IMR-90 (cell line): ENCODE measurements around the gene PTGES2. TPM values are rescaled to one million over a fixed set of nuclear protein-coding genes. Genes with fewer than 3 reads are reported as not detected.

ENCODE experiments used
- ATAC-seq: fragments of 200-7000 bp; cut with Tn5 transposase; 2 replicates; pipeline ENCODE4 v1.9.1; 2020; ENCODE audit warnings: low read depth, mild to moderate bottlenecking, moderate library complexity
- BruUV-seq: library from RNA; stranded (reverse); fragments of 400-500 nt; replicated peaks from 2 replicates; lab custom pipeline; 2021; lab: Mats Ljungman, UMichigan
- CTCF ChIA-PET: fragments of 300-600 bp; formaldehyde crosslinking; extraction: SDS; loops from one replicate; lab custom pipeline; 2021; ENCODE audit warnings: antibody characterized with exemption; lab: Yijun Ruan, JAX
- POLR2A ChIA-PET: fragments of 300-600 bp; sonication (Branson Sonifier 250); formaldehyde crosslinking; loops from one replicate; lab custom pipeline; 2022; ENCODE audit warnings: antibody characterized with exemption; ENCODE audit not compliant: unreplicated experiment; lab: Charles Lee
- DNase-seq: peaks from one replicate; pipeline ENCODE4 v3.0.0; 2013
- H2AFZ ChIP-seq: replicated peaks from 2 replicates; pipeline ENCODE3; 2013; ENCODE audit warnings: low read length, mild to moderate bottlenecking; ENCODE audit not compliant: poor library complexity
- H2AK5ac ChIP-seq: 2 replicates; pipeline ENCODE4 v1.6.1; 2013; ENCODE audit warnings: low read depth, low read length, inconsistent platforms
- H2AK9ac ChIP-seq: replicated peaks from 2 replicates; pipeline ENCODE3; 2013; ENCODE audit warnings: mild to moderate bottlenecking, low read depth, low read length, moderate library complexity; ENCODE audit not compliant: poor library complexity
- H2BK120ac ChIP-seq: 2 replicates; pipeline ENCODE4 v1.6.1; 2013; ENCODE audit warnings: low read depth, low read length, inconsistent platforms
- H2BK15ac ChIP-seq: 3 replicates; pipeline ENCODE4 v1.6.1; 2013; ENCODE audit warnings: low read depth, low read length, inconsistent platforms
- H2BK20ac ChIP-seq: 2 replicates; pipeline ENCODE4 v1.6.1; 2013; ENCODE audit warnings: low read depth, mild to moderate bottlenecking, inconsistent platforms, low read length, moderate library complexity
- H2BK5ac ChIP-seq: 2 replicates; pipeline ENCODE4 v1.6.1; 2013; ENCODE audit warnings: mild to moderate bottlenecking, low read depth, low read length, inconsistent platforms; ENCODE audit not compliant: poor library complexity, severe bottlenecking
- H3K14ac ChIP-seq: replicated peaks from 2 replicates; pipeline ENCODE4 v1.6.1; 2013; ENCODE audit warnings: low read depth, low read length, inconsistent platforms
- H3K18ac ChIP-seq: 2 replicates; pipeline ENCODE4 v1.6.1; 2013; ENCODE audit warnings: low read depth, low read length, control low read depth
- H3K23ac ChIP-seq: 2 replicates; pipeline ENCODE4 v1.6.1; 2013; ENCODE audit warnings: low read depth, low read length, inconsistent platforms
- H3K27ac ChIP-seq: 2 replicates; pipeline ENCODE4 v1.5.1; 2013; ENCODE audit warnings: mild to moderate bottlenecking, control low read depth, low read length; ENCODE audit not compliant: insufficient read depth
- H3K27me3 ChIP-seq: 2 replicates; pipeline ENCODE4 v1.6.1; 2013; ENCODE audit warnings: low read length; ENCODE audit not compliant: control insufficient read depth, insufficient read depth
- H3K36me3 ChIP-seq: 2 replicates; pipeline ENCODE4 v1.6.1; 2013; ENCODE audit warnings: low read length, mixed read lengths; ENCODE audit not compliant: control insufficient read depth, insufficient read depth
- H3K4ac ChIP-seq: 2 replicates; pipeline ENCODE4 v1.6.1; 2013; ENCODE audit warnings: low read depth, low read length, inconsistent platforms
- H3K4me1 ChIP-seq: 2 replicates; pipeline ENCODE4 v1.6.1; 2013; ENCODE audit warnings: low read length, mixed read lengths; ENCODE audit not compliant: control insufficient read depth, insufficient read depth
- H3K4me2 ChIP-seq: 2 replicates; pipeline ENCODE4 v1.6.1; 2013; ENCODE audit warnings: low read depth, mild to moderate bottlenecking, control low read depth, low read length, moderate library complexity
- H3K4me3 ChIP-seq: 2 replicates; pipeline ENCODE4 v1.5.1; 2013; ENCODE audit warnings: low read depth, mild to moderate bottlenecking, control low read depth, low read length, moderate library complexity; ENCODE audit not compliant: insufficient read depth
- H3K56ac ChIP-seq: 2 replicates; pipeline ENCODE4 v1.6.1; 2013; ENCODE audit warnings: low read length, inconsistent platforms; ENCODE audit not compliant: insufficient read depth; ENCODE audit errors: extremely low read depth
- H3K79me1 ChIP-seq, 2 experiments: 2 replicates each; pipeline ENCODE4 v1.6.1; 2013; ENCODE audit warnings: low read length in 2 of 2, inconsistent platforms in 1 of 2, low read depth in 1 of 2
- H3K9ac ChIP-seq: 2 replicates; pipeline ENCODE4 v1.6.1; 2013; ENCODE audit warnings: low read depth, low read length, control low read depth
- H3K9me1 ChIP-seq: 2 replicates; pipeline ENCODE4 v1.6.1; 2013; ENCODE audit warnings: low read length, inconsistent platforms; ENCODE audit not compliant: insufficient read depth
- H3K9me3 ChIP-seq: 2 replicates; pipeline ENCODE4 v1.6.1; 2013; ENCODE audit warnings: low read length; ENCODE audit not compliant: control insufficient read depth, insufficient read depth
- H4K20me1 ChIP-seq: 2 replicates; pipeline ENCODE4 v1.6.1; 2013; ENCODE audit warnings: low read length, inconsistent platforms; ENCODE audit not compliant: insufficient read depth
- H4K5ac ChIP-seq: 2 replicates; pipeline ENCODE4 v1.6.1; 2013; ENCODE audit warnings: mild to moderate bottlenecking, low read depth, low read length, control low read depth
- H4K8ac ChIP-seq, 2 experiments: 2 replicates each; pipeline ENCODE4 v1.6.1; 2013; ENCODE audit warnings: low read depth in 2 of 2, low read length in 2 of 2, control low read depth in 1 of 2, inconsistent platforms in 1 of 2
- H4K91ac ChIP-seq: 2 replicates; pipeline ENCODE4 v1.6.1; 2013; ENCODE audit warnings: low read depth, low read length, inconsistent platforms; ENCODE audit not compliant: insufficient read depth
- MAFK ChIP-seq: IDR thresholded peaks from 2 replicates; pipeline ENCODE4 v1.6.1; 2012; ENCODE audit warnings: low read depth, low read length, improper control_type of control experiment
- RCOR1 ChIP-seq: IDR thresholded peaks from 2 replicates; pipeline ENCODE4 v1.6.1; 2012; ENCODE audit warnings: mild to moderate bottlenecking, low read length, improper control_type of control experiment; ENCODE audit not compliant: insufficient replicate concordance
- SMC3 ChIP-seq: fragments of 150-350 bp; IDR thresholded peaks from 2 replicates; pipeline ENCODE4 v1.6.1; 2016; ENCODE audit warnings: low read depth, mild to moderate bottlenecking, antibody characterized with exemption, low read length, moderate library complexity
- WGBS, 2 experiments: methylation state at CpG; one replicate each; pipeline versions ENCODE4 v1.1.5 to v1.1.7; 2013; ENCODE audit warnings: missing lambda C conversion rate in 2 of 2; ENCODE audit not compliant: insufficient read length in 1 of 2; ENCODE audit errors: extremely low coverage in 2 of 2; 5-methylcytosine and 5-hydroxymethylcytosine counted together
- dilution Hi-C: fragments of 300-500 bp; cut with HindIII; formaldehyde crosslinking; loops from one replicate; pipeline ENCODE4 v1.14.3; 2018; ENCODE audit warnings: low sequenced_read_pairs; ENCODE audit not compliant: unreplicated experiment
- in situ Hi-C: fragments of 300-500 bp; cut with MboI; formaldehyde crosslinking; loops from 3 replicates; pipeline ENCODE4 v1.14.3; 2019; ENCODE audit warnings: low sequenced_read_pairs, inconsistent platforms, mixed read lengths
- intact Hi-C: fragments of 100-400 bp; cut with micrococcal nuclease; formaldehyde crosslinking; loops from 2 replicates; pipeline ENCODE4 v1.10.0; 2022
- polyA plus RNA-seq, 3 experiments: library from polyadenylated mRNA; depleted of rRNA; stranded (reverse); fragments of >200 nt; gene quantifications; 2 replicates each; pipeline ENCODE4 v1.2.3, GENCODE V29; 2012; ENCODE audit warnings: low replicate concordance in 1 of 3
- total RNA-seq: library from RNA; depleted of rRNA; stranded (reverse); fragments of >200 nt; gene quantifications from 2 replicates; pipeline ENCODE4 v1.2.3, GENCODE V29; 2012

PTGES2 gene
- total and polyA plus RNA-seq, 2 of the 4 experiments (the other 2 are of a cell fraction), result 100 to 107 TPM

DNA sequence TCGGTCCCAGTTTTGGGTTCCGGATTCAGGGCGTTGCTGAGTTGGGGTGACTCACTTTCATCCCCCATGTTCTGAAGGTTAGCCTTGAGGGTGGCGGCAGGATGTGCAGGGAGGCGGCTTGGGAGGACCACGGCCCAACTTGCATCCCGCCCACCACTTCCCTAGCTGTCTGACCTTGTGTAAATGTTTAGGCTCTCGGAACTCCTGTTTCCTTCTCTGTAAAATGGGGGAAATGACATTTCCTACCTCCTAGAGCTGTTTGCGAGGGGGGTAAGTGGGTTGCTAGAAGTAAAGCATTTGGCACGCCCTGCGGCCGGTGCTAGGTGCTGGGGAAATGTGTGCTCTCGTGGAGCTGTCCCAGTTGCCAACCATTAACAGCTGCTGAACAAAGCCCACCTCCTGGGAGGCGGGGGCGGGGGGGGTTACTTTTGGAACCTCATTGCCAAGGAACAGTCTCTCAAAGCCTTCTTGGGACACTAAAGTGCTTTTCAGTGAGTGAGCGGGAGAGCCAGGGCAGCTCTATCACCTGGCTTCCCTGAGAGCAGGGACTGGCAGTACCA lies 27.5 kb downstream of the PTGES2 start:
- peak overlapping the region; percentile 94 for H2AK5ac ChIP-seq

More for the DNA sequence above, 27.5 kb downstream of the PTGES2 start:
- peak overlapping the region; percentile 47 for H3K4me3 ChIP-seq
- H4K8ac ChIP-seq, result peak overlapping the region; percentile 38 to 85; a peak in 2 of 4 replicates
- no peak overlapping the region for H2BK20ac ChIP-seq
- in situ Hi-C loops (loop anchor here (5.0 kb wide), 1 partner anchor 163 kb away; the partner anchor contains the start of gene DPM2), dilution Hi-C loops (no loop called here), intact Hi-C loops (loop anchor here (1.0 to 5.0 kb wide), 2 partner anchors 135 to 158 kb away; no protein-coding TSS in a partner anchor)
- H2BK15ac ChIP-seq, result peak overlapping the region; percentile 67; the same call in 1 of the 3 replicates
- no peak overlapping the region; the same call in 1 of the 2 replicates for H3K56ac ChIP-seq
- no peaks in the 10 kb centered on the region for H3K9me3 ChIP-seq
- DNase-seq (no peak), ATAC-seq (no peak)
- H2AFZ ChIP-seq, result peak overlapping the region; percentile 28
- peak overlapping the region; percentile 97 for H3K23ac ChIP-seq
- peak overlapping the region; percentile 96 for H3K14ac ChIP-seq
- BruUV-seq, result no TSS peak
- H3K79me1 ChIP-seq, result peaks cover 31 to 90% of the 10 kb centered on the region in 2 experiments
- CTCF ChIA-PET, result interaction anchor here (1.2 to 3.2 kb wide), 2 partner anchors 18 to 157 kb away, joined by 4 to 16 read pairs; no protein-coding TSS in a partner anchor
- peak overlapping the region; percentile 7; the same call in 1 of the 2 replicates for H3K18ac ChIP-seq
- H2BK5ac ChIP-seq, result peak overlapping the region; percentile 97
- H3K36me3 ChIP-seq, result peaks cover 36% of the 10 kb centered on the region
- H3K4me2 ChIP-seq, result peak overlapping the region; percentile 69
- H2BK120ac ChIP-seq, result peak overlapping the region; percentile 93
- peak overlapping the region; percentile 86 for H3K27ac ChIP-seq
- H3K4ac ChIP-seq, result peak overlapping the region; percentile 98
- peak overlapping the region; percentile 85; the same call in 1 of the 2 replicates for H3K9ac ChIP-seq
- no peaks in the 10 kb centered on the region for H3K27me3 ChIP-seq
- TF ChIP-seq SMC3 (no peak), RCOR1 (no peak), MAFK (no peak)
- WGBS, 2 experiments, result 64% methylated on average over 2 of the region's 16 CpGs; no CpG with 5 or more reads in 1 of the 2 experiments
- H2AK9ac ChIP-seq, result peak overlapping the region; percentile 99
- peaks cover 27% of the 10 kb centered on the region; the same call in 1 of the 2 replicates for H3K9me1 ChIP-seq
- peaks cover 26% of the 10 kb centered on the region for H3K4me1 ChIP-seq
- H4K5ac ChIP-seq, result 0 out of 2 replicates have a peak overlapping the region, but pooled peaks have one; percentile 3
- H4K20me1 ChIP-seq, result peaks cover 37% of the 10 kb centered on the region
- H4K91ac ChIP-seq, result peak overlapping the region; percentile 98
- POLR2A ChIA-PET, result interaction anchor here (1.0 kb wide), 1 partner anchor 122 kb away, joined by 3 read pairs; no protein-coding TSS in a partner anchor
